HFF-Myc (cell line): ENCODE measurements around the gene PMPCB.

Experiments
- DNase-seq: peaks from one replicate; pipeline ENCODE4 v3.0.0-alpha.2; 2011; ENCODE audit warnings: low read depth; ENCODE audit errors: extremely low read depth
- H3K4me3 ChIP-seq: replicated peaks from 2 replicates; pipeline ENCODE4 v1.5.1; 2011; ENCODE audit warnings: low read depth, mild to moderate bottlenecking, control low read depth, low read length
- TF ChIP-seq, protein P1 (sequence below): IDR thresholded peaks from 2 replicates; pipeline ENCODE4 v1.5.1; 2012; ENCODE audit warnings: mild to moderate bottlenecking, low read depth, low read length, control low read depth; ENCODE audit errors: missing control alignments

The PMPCB gene

DNA sequence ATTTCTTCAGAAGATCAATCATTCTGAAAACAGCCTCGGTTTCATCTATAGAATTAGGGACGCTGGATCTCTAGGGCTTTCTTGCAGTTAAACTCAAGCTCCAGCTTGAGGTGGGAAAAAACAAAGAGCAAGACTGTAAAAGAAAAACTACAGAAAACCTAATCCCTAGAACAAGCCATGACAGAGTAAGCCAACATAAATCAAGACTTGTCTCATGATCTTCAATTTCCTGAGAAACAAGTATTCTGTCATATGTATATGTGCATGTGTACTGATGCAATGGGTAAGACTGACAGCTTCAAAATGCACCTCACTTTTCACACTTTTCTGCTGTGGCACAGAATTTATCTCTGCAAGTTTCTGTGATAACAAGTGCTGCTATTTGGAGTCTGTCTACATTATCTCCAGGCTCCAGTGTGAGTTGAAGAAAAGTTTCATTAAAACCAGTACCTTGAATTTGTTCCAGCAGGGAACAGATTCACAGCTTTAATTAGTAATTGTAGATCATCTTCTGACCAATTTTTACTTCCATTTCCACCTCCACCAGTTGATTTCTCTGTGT is 19.2 kb downstream of the PMPCB start:
- no peak for DNase-seq
- TF ChIP-seq, protein P1, sequence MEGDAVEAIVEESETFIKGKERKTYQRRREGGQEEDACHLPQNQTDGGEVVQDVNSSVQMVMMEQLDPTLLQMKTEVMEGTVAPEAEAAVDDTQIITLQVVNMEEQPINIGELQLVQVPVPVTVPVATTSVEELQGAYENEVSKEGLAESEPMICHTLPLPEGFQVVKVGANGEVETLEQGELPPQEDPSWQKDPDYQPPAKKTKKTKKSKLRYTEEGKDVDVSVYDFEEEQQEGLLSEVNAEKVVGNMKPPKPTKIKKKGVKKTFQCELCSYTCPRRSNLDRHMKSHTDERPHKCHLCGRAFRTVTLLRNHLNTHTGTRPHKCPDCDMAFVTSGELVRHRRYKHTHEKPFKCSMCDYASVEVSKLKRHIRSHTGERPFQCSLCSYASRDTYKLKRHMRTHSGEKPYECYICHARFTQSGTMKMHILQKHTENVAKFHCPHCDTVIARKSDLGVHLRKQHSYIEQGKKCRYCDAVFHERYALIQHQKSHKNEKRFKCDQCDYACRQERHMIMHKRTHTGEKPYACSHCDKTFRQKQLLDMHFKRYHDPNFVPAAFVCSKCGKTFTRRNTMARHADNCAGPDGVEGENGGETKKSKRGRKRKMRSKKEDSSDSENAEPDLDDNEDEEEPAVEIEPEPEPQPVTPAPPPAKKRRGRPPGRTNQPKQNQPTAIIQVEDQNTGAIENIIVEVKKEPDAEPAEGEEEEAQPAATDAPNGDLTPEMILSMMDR: no peak
- no peak overlapping the region for H3K4me3 ChIP-seq

DNA sequence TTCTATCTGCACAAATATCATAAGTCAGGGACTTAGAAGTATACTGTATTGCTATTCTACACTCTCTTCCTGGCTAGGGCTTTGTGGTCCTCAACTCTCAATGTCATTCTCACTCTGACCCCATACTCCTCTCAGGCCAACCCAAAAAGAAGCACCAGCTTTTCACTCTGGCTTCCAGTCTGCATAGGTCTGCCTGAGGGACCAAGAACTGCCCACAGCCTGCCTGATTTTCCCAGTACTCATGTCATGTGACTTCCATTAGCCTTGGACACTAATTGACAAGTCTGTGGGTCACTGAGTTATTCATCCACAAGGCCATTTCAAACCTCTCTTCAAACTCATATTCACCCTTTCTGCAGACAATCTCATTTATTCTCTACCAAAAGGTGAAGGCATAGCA is 19.8 kb downstream of the PMPCB start:
- TF ChIP-seq, protein P1: no peak
- no peak overlapping the region for H3K4me3 ChIP-seq
- no peak for DNase-seq

DNA sequence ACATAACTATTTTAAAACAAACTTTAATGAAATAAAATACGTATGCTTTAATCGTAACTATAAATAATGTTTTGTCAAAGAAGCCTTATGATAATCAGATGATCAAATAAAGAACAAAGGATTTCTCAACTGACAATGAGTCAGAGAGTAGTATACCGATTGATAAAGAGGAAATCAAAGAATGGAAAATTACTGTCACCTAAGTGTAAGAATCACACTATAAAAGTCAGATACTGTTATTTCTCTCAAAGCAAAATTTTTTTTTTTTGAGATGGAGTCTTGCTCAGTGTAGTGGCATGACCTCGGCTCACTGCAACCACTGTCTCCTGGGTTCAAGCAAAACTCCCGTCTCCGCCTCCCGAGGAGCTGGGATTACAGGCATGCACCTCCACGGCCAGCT is 28.5 kb downstream of the PMPCB start:
- no peak for DNase-seq
- TF ChIP-seq, protein P1: no peak
- no peak overlapping the region for H3K4me3 ChIP-seq

DNA sequence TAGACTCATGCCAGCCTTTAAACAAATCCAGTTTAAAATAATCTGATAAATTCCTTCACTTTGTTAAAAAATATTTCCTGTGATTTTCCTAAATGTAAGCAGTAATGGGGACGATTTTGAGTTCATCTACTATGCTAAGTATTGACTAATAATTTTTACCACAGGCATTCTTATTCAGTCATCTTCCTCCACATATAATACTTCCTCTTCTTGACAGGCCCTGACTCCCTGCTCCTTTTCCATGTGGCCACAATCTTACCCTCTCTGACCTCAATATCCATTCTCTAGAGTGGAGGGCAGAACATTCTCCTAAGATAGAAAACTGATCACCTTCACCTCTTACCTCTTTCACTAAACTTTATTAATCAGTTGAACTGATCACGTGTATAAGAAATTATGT is 39.5 kb downstream of the PMPCB start:
- TF ChIP-seq, protein P1: no peak
- no peak overlapping the region for H3K4me3 ChIP-seq
- DNase-seq: no peak

DNA sequence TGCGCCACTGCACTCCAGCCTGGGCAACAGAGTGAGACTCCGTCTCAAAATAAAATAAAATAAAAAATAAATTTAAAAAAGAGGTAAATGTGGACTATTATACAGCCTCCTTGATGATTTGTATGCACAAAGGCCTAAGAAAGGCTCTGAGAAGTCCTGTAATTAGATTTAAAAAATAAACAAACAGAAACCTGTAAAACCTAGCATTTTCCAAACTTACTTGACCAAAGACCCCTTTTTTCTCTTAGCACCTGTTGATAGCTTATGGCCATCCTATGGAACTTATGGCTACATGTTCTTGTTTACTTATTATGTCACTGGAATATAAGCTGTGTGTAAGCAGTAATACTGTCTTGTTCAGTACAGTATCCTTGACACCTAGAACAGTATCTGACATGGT is 41.6 kb downstream of the PMPCB start:
- DNase-seq: no peak
- TF ChIP-seq, protein P1: no peak
- H3K4me3 ChIP-seq: no peak overlapping the region

DNA sequence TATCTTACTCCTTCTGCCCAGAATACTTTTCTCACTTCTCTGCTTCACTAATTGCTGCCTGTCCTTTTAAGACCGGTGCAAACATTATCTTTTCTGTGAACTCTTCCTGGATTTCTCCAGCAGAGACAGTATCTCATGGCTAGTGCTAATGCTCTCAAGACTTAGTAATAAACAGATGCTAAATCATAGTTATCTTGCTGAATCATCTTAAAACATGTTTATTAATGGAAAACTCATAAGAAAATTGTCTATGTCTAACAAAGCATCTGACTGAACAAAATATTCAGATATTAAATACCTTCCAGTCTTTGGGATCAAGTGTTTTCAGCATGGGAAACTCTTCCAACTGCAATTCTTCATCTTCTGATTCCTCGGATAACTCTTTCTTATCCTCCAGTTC is 44.2 kb downstream of the PMPCB start:
- peak overlapping the region; percentile 6; the same call in 1 of the 2 replicates for H3K4me3 ChIP-seq
- DNase-seq: no peak

DNA sequence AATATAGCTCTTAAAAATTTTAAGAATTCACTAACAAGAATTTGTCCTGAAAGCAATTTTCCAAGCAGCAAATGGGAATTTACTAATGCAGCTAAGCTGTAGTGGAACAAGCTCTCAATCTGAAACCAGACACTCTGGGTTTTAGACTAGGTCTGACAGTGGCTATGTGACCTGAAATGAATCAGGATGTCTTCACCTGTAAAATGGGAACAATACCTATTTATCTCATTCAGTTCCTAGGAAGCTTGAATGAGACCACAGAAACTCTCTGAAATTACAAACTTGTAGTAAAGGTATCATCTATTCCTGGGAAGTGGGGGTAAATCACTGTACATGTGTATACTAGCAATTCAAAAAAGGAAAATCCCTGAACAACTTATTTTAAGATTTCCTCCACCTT is 46.1 kb downstream of the PMPCB start:
- DNase-seq: no peak
- H3K4me3 ChIP-seq: peak overlapping the region; percentile 86
- TF ChIP-seq, protein P1: no peak

More for the DNA sequence above, 44.2 kb downstream of the PMPCB start:
- TF ChIP-seq, protein P1: no peak
